Measurements from ENCODE around the gene GJA3. TPM values are rescaled to one million over a fixed set of nuclear protein-coding genes. Genes with fewer than 3 reads are reported as not detected.

GJA3 gene
- total and polyA plus RNA-seq, 2 donors (not counting 3 experiments of a cell fraction or from before 2014, with no cell fraction given) = not detected

DNA sequence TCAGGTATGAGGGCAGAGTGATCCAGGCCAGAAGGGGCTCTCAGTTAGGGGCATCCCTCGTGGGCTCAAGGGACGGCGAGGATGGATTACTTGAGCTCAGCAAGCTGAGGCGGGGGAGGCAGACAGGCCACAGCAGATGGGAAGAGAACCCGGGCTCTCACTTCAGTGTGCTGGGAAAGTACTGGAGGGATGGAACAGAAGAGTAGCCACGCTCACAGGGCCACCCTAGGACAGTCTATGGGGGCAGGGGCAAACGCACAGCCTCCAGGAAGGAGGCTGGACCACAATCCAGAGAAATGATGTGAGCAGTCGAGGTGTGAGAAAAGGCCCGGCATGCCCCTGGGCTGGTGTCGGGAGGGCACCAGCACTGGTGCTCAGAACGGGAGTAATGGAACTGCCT, 9.2 kb downstream of the GJA3 start:
- H3K27me3 ChIP-seq (ENCODE audit: control insufficient read depth in 2 of 2, insufficient read depth in 2 of 2, low read length in 2 of 2) = peaks cover 13 to 44% of the 10 kb centered on the region in 2 experiments
- FAIRE-seq = no peak
- ChIA-PET POLR2A (no interaction called here), CTCF (no interaction called here)
- no peaks in the 10 kb centered on the region for H3K4me1 ChIP-seq (ENCODE audit: control insufficient read depth, extremely low read depth, insufficient read depth, low read length)
- H4K20me1 ChIP-seq (replicated peaks; ENCODE audit: control insufficient read depth, extremely low read depth, insufficient read depth, low read length) = no peaks in the 10 kb centered on the region
- no peaks in the 10 kb centered on the region for H3K9me3 ChIP-seq (replicated peaks; ENCODE audit: control insufficient read depth, insufficient read depth, low read length)
- no peak overlapping the region for H2AFZ ChIP-seq (ENCODE audit: low read depth, low read length)
- dilution Hi-C loops (cut with MboI; ENCODE audit: extremely low pct_ligation_motif_present, low sequenced_read_pairs) (no loop called here), intact Hi-C loops (cut with micrococcal nuclease) (no loop called here)
- no peak overlapping the region for H3K4me2 ChIP-seq (ENCODE audit: insufficient read depth, low read length)
- no peaks in the 10 kb centered on the region for H3K9me1 ChIP-seq (replicated peaks; ENCODE audit: control insufficient read depth, extremely low read depth, insufficient read depth, low read length)
- H3K36me3 ChIP-seq (ENCODE audit: control insufficient read depth in 2 of 2, extremely low read depth in 1 of 2, insufficient read depth in 2 of 2, low read length in 2 of 2) = no peaks in the 10 kb centered on the region
- TF ChIP-seq CTCF (IDR thresholded peaks at IDR 0.05; ENCODE audit: extremely low read depth in 1 of 2, insufficient read depth in 1 of 2, low read depth in 1 of 2, low read length in 2 of 2) (no peak), GATA2 (IDR thresholded peaks at IDR 0.05; ENCODE audit: insufficient read depth, insufficient read length, low read depth, low read length) (no peak), JUN (IDR thresholded peaks at IDR 0.05; ENCODE audit: borderline replicate concordance, insufficient read depth, insufficient read length, low read depth) (no peak), POLR2AphosphoS5 (IDR thresholded peaks at IDR 0.05; ENCODE audit: insufficient read depth, low read depth, low read length) (no peak), MYC (IDR thresholded peaks at IDR 0.05; ENCODE audit: low read depth, low read length) (no peak), EZH2 (IDR thresholded peaks at IDR 0.05; ENCODE audit: borderline replicate concordance, low read depth, low read length, severe bottlenecking) (no peak), FOS (IDR thresholded peaks at IDR 0.05; ENCODE audit: borderline replicate concordance, insufficient read depth, low read length) (no peak), MAX (IDR thresholded peaks at IDR 0.05; ENCODE audit: insufficient read depth, insufficient read length) (no peak), POLR2A (IDR thresholded peaks at IDR 0.05; ENCODE audit: low read depth, low read length) (no peak)
- H3K4me3 ChIP-seq (replicated peaks in 1 of 3; ENCODE audit: insufficient read depth in 1 of 3, low read depth in 1 of 3, low read length in 3 of 3) = no peak overlapping the region
- BruUV-seq (replicated peaks) = no TSS peak
- no peaks in the 10 kb centered on the region for H3K79me2 ChIP-seq (ENCODE audit: control insufficient read depth, insufficient read depth, low read length)
- no peak overlapping the region for H3K9ac ChIP-seq (replicated peaks; ENCODE audit: extremely low read depth, insufficient read depth, low read length)
- no peak overlapping the region for H3K27ac ChIP-seq (ENCODE audit: insufficient read depth, low read depth, low read length)
- no peak for DNase-seq (ENCODE audit: low read depth, low spot score)

Data from endothelial cell of umbilical vein (primary cell).